Epithelial cell of esophagus (primary cell): ENCODE measurements around the gene RARG.

ENCODE experiments used
- DNase-seq: peaks from one replicate; pipeline ENCODE4 v3.0.0; 2010; ENCODE audit warnings: low read depth
- H3K4me3 ChIP-seq: 2 replicates; pipeline ENCODE4 v1.5.1; 2011; ENCODE audit warnings: mild to moderate bottlenecking, low read length, control low read depth
- CTCF ChIP-seq: IDR thresholded peaks from 2 replicates; pipeline ENCODE4 v1.5.1; 2011; ENCODE audit warnings: low read depth, mild to moderate bottlenecking, low read length, control low read depth, inconsistent platforms; ENCODE audit not compliant: insufficient read depth; ENCODE audit errors: missing control alignments

Gene RARG

GRCh38 chr12:53222806-53223261 lies 9.2 kb downstream of the RARG start:
- DNase-seq: no peak
- TF ChIP-seq CTCF: no peak
- no peak overlapping the region for H3K4me3 ChIP-seq

- no peak for TF ChIP-seq CTCF
- no peak for DNase-seq
- H3K4me3 ChIP-seq: peak overlapping the region; percentile 20
These were observed 9.8 kb downstream of the RARG start for GRCh38 chr12:53222170-53222721.

- DNase-seq: peak; percentile 73
- TF ChIP-seq CTCF: peak; percentile 11
- H3K4me3 ChIP-seq: peak overlapping the region; percentile 61
These were observed 10.6 kb downstream of the RARG start for GRCh38 chr12:53221203-53222080.

- DNase-seq: peak; percentile 89
- no peak for TF ChIP-seq CTCF
- H3K4me3 ChIP-seq: peak overlapping the region; percentile 61
These were observed 11.3 kb downstream of the RARG start for GRCh38 chr12:53220694-53221202.

GRCh38 chr12:53219956-53220693 lies 11.9 kb downstream of the RARG start:
- peak; percentile 77 for DNase-seq
- TF ChIP-seq CTCF: no peak
- H3K4me3 ChIP-seq: peak overlapping the region; percentile 61

GRCh38 chr12:53219292-53219955 lies 12.6 kb downstream of the RARG start:
- no peak for TF ChIP-seq CTCF
- peak overlapping the region; percentile 61 for H3K4me3 ChIP-seq
- peak; percentile 40 for DNase-seq
